Thoracic aorta (tissue), 2 donors: ENCODE data around the gene LTBP1. TPM values are rescaled to one million over a fixed set of nuclear protein-coding genes. Genes with fewer than 3 reads are reported as not detected.

ENCODE experiments used
- ATAC-seq: fragments of 150-250 bp; one replicate; pipeline ENCODE4 v1.8.0; 2017; ENCODE audit warnings: low read depth; ENCODE audit not compliant: insufficient number of reproducible peaks, low FRiP score
- DNase-seq: peaks from one replicate; pipeline ENCODE4 v3.0.0-alpha.2; 2020; ENCODE audit warnings: low spot score
- H3K27ac ChIP-seq, 2 donors: fragments of 200-600 bp; sonication (generic); 1 replicate in 1 of 2; 2 replicates in 1 of 2; pipeline ENCODE4 v1.5.1; 2016; ENCODE audit warnings: mild to moderate bottlenecking in 2 of 2, moderate library complexity in 2 of 2
- H3K27me3 ChIP-seq: fragments of 200-600 bp; sonication (generic); replicated peaks from 2 replicates; pipeline ENCODE4 v1.6.0; 2016; ENCODE audit warnings: mild to moderate bottlenecking; ENCODE audit not compliant: insufficient read depth
- H3K36me3 ChIP-seq: fragments of 200-600 bp; sonication (generic); one replicate; pipeline ENCODE4 v1.5.1; 2016
- H3K4me1 ChIP-seq, 2 donors: fragments of 200-600 bp; sonication (generic); 1 replicate in 1 of 2; 2 replicates in 1 of 2; pipeline versions ENCODE4 v1.5.1 to v1.6.0; 2016; ENCODE audit warnings: low read depth in 2 of 2, mild to moderate bottlenecking in 1 of 2; ENCODE audit not compliant: control insufficient read depth in 1 of 2
- H3K4me3 ChIP-seq: fragments of 200-600 bp; sonication (generic); 2 replicates; pipeline ENCODE4 v1.5.1; 2016; ENCODE audit warnings: mild to moderate bottlenecking
- H3K9me3 ChIP-seq: fragments of 200-600 bp; sonication (generic); 2 replicates; pipeline ENCODE4 v1.5.1; 2016
- total RNA-seq, 2 donors: library from RNA; depleted of rRNA; stranded (reverse); fragments of >200 nt; gene quantifications; one replicate each; pipeline versions ENCODE4 v1.1.0 to v1.2.3, GENCODE V29; 2016
- TF ChIP-seq, protein P1 (sequence below): fragments of 200-600 bp; sonication (generic); IDR thresholded peaks from one replicate; pipeline ENCODE4 v1.5.1; 2019; ENCODE audit warnings: antibody characterized with exemption

Gene LTBP1
- total RNA-seq, 2 donors from 2014 or later, result 584 to 786 TPM

DNA sequence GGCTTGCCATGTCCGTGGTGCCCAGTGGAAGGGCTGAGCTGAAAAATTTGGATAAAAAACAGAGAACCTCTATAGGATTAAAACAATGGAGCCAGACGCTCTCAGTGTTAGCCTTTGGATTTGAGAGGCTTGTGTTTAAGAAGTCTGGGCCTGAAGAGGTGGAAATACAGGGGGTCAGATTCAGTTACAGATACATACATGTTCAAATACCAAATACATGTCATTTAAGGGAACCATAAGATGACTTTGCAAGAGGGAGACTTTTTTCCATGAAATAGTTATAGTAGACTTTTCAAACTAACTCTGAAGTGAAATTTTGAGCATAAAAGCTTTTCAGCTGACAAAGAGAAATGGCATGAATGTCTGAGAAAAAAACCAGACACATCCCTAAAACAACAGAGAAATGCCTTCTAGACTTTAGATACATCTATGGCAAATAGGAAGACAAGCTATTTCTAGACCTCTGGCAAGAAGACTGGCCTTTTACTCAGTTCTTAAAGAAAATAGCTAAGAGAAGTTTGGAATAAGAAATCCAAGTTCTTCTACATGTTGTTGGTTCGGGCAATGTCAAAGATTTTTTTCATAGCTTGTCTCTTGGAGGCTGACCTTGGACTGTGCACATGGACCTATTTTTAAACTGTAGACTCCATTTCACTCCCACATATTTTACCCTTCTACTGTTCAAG is 112.9 kb downstream of the LTBP1 start:
- no peak for ATAC-seq
- Histone ChIP-seq H3K36me3 (no peaks in the 10 kb centered on the region), H3K4me1 (peaks cover 5 to 29% of the 10 kb centered on the region in 2 donors), H3K27ac (peak overlapping the region; percentile 79 to 87), H3K27me3 (no peaks in the 10 kb centered on the region), H3K4me3 (peak overlapping the region; percentile 64), H3K9me3 (no peaks in the 10 kb centered on the region)
- DNase-seq, result no peak
- TF ChIP-seq, protein P1, sequence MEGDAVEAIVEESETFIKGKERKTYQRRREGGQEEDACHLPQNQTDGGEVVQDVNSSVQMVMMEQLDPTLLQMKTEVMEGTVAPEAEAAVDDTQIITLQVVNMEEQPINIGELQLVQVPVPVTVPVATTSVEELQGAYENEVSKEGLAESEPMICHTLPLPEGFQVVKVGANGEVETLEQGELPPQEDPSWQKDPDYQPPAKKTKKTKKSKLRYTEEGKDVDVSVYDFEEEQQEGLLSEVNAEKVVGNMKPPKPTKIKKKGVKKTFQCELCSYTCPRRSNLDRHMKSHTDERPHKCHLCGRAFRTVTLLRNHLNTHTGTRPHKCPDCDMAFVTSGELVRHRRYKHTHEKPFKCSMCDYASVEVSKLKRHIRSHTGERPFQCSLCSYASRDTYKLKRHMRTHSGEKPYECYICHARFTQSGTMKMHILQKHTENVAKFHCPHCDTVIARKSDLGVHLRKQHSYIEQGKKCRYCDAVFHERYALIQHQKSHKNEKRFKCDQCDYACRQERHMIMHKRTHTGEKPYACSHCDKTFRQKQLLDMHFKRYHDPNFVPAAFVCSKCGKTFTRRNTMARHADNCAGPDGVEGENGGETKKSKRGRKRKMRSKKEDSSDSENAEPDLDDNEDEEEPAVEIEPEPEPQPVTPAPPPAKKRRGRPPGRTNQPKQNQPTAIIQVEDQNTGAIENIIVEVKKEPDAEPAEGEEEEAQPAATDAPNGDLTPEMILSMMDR, result no peak

GRCh38 chr2:33060405-33060804 is 113.7 kb downstream of the LTBP1 start:
- Histone ChIP-seq H3K27ac (peak overlapping the region; percentile 79 to 87), H3K4me3 (peak overlapping the region; percentile 64), H3K27me3 (no peaks in the 10 kb centered on the region), H3K9me3 (no peaks in the 10 kb centered on the region), H3K36me3 (no peaks in the 10 kb centered on the region), H3K4me1 (peaks cover 8 to 37% of the 10 kb centered on the region in 2 donors)
- no peak for ATAC-seq
- TF ChIP-seq, protein P1, result no peak
- no peak for DNase-seq

- DNase-seq (no peak), ATAC-seq (no peak)
- Histone ChIP-seq H3K27ac (peak overlapping the region; percentile 79 to 87), H3K36me3 (no peaks in the 10 kb centered on the region), H3K27me3 (no peaks in the 10 kb centered on the region), H3K4me3 (peak overlapping the region; percentile 64), H3K4me1 (peaks cover 8 to 61% of the 10 kb centered on the region in 2 donors), H3K9me3 (no peaks in the 10 kb centered on the region)
- TF ChIP-seq, protein P1, result no peak
Measured at GRCh38 chr2:33062665-33063250, 116.0 kb downstream of the LTBP1 start.

GRCh38 chr2:33064349-33064801 is 117.6 kb downstream of the LTBP1 start:
- Histone ChIP-seq H3K9me3 (no peaks in the 10 kb centered on the region), H3K27me3 (no peaks in the 10 kb centered on the region), H3K36me3 (no peaks in the 10 kb centered on the region), H3K27ac (peak overlapping the region; percentile 36 to 69), H3K4me3 (peak overlapping the region; percentile 15), H3K4me1 (peaks cover 7 to 66% of the 10 kb centered on the region in 2 donors)
- TF ChIP-seq, protein P1, result no peak
- DNase-seq (no peak), ATAC-seq (no peak)

DNA sequence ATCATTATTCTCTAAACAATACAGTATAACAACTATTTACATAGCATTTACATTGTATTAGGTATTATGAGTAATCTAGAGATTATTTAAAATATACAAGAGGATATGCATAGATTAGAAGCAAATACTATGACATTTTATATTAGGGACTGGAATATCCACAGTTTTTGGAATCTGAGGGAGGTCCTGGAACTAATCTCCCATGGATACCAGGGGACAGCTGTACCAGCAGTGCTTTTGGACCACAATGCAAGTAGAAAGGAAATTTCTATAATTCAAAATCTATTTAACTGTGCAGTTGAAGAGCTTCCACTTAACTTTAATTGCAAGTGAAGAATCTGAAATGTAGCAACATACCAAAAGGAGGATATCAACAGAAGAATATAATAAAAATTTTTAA is 120.8 kb downstream of the LTBP1 start:
- Histone ChIP-seq H3K27ac (peak overlapping the region in 1 of 2 donors; percentile 69), H3K27me3 (no peaks in the 10 kb centered on the region), H3K36me3 (no peaks in the 10 kb centered on the region), H3K4me1 (peaks cover 18 to 85% of the 10 kb centered on the region in 2 donors), H3K4me3 (no peak overlapping the region), H3K9me3 (no peaks in the 10 kb centered on the region)
- no peak for ATAC-seq
- TF ChIP-seq, protein P1, result no peak
- no peak for DNase-seq
